K562 (cell line): Measurements from ENCODE around the gene HERPUD2. TPM values are rescaled to one million over a fixed set of nuclear protein-coding genes. Genes with fewer than 3 reads are reported as not detected.

Experiments used
- ATAC-seq: fragments of 200-7000 bp; cut with Tn5 transposase; 3 replicates; pipeline ENCODE4 v1.9.1; 2020; ENCODE audit warnings: moderate library complexity
- BruUV-seq: library from RNA; stranded (reverse); fragments of 400-500 nt; replicated peaks from 2 replicates; lab custom pipeline; 2021; lab: Mats Ljungman, UMichigan
- CTCF ChIA-PET: fragments of 300-600 bp; formaldehyde crosslinking; extraction: SDS; loops from one replicate; lab custom pipeline; 2021; ENCODE audit warnings: low intra/inter-chr PET ratio; lab: Yijun Ruan, JAX
- POLR2A ChIA-PET: fragments of 300-600, 350-650 bp; sonication (Branson Sonifier 250); formaldehyde crosslinking; extraction: SDS; loops from one replicate; lab custom pipeline; 2021; ENCODE audit warnings: antibody characterized with exemption, inconsistent platforms; lab: Yijun Ruan, JAX
- DNase-seq, 4 experiments: peaks; one replicate each; pipeline versions ENCODE4 v3.0.0 to v3.0.0-alpha.2; 2011 to 2018; ENCODE audit warnings: low spot score in 3 of 4, mixed read lengths in 3 of 4; ENCODE audit errors: extremely low read depth in 1 of 4
- FAIRE-seq: peaks from 2 replicates; lab custom pipeline; 2011; peaks lifted over from hg19 to GRCh38; lab: Jason Lieb, UNC
- H2AFZ ChIP-seq: 2 replicates; pipeline ENCODE4 v1.6.0; 2011; ENCODE audit warnings: low read depth, low read length, control low read depth, inconsistent platforms
- H3K27ac ChIP-seq: fragments of 200-600 bp; 3 replicates; pipeline ENCODE4 v1.8.0; 2011; ENCODE audit warnings: low read depth, mild to moderate bottlenecking, control low read depth, inconsistent platforms, low read length, moderate library complexity, mixed read lengths; ENCODE audit errors: extremely low read depth
- H3K27me3 ChIP-seq, 2 experiments: fragments of 300-600 bp in 1 of 2; 2 replicates in 1 of 2; 3 replicates in 1 of 2; pipeline versions ENCODE4 v1.6.0 to v1.8.0; 2011; ENCODE audit warnings: inconsistent platforms in 2 of 2, low read length in 2 of 2, mild to moderate bottlenecking in 1 of 2, mixed read lengths in 1 of 2, moderate library complexity in 1 of 2; ENCODE audit not compliant: control insufficient read depth in 2 of 2, insufficient read depth in 2 of 2
- H3K36me3 ChIP-seq: fragments of 300-600 bp; 3 replicates; pipeline ENCODE4 v1.8.0; 2011; ENCODE audit warnings: mild to moderate bottlenecking, low read length, inconsistent platforms; ENCODE audit not compliant: control insufficient read depth, insufficient read depth
- H3K4me1 ChIP-seq, 2 experiments: fragments of 200-600 bp in 1 of 2; replicated peaks in 1 of 2; 2 replicates in 1 of 2; 3 replicates in 1 of 2; pipeline versions ENCODE4 v1.5.1 to v1.8.0; 2011; ENCODE audit warnings: inconsistent platforms in 2 of 2, low read length in 2 of 2, mild to moderate bottlenecking in 1 of 2, mixed read lengths in 1 of 2, moderate library complexity in 1 of 2; ENCODE audit not compliant: control insufficient read depth in 2 of 2, insufficient read depth in 2 of 2
- H3K4me2 ChIP-seq: 2 replicates; pipeline ENCODE4 v1.6.1; 2011; ENCODE audit warnings: low read length, control low read depth, inconsistent platforms, mixed read lengths; ENCODE audit not compliant: insufficient read depth
- H3K4me3 ChIP-seq: fragments of 200-600 bp; sonication (generic), shearing (Covaris generic); 2 replicates; pipeline ENCODE4 v1.5.1; 2016; ENCODE audit warnings: control low read depth, inconsistent platforms
- H3K79me2 ChIP-seq: fragments of 200-600 bp; 3 replicates; pipeline ENCODE4 v1.8.0; 2011; ENCODE audit warnings: low read length, inconsistent platforms; ENCODE audit not compliant: control insufficient read depth, insufficient read depth
- H3K9ac ChIP-seq, 2 experiments: 2 replicates each; pipeline versions ENCODE4 v1.6.0 to v1.6.1; 2011; ENCODE audit warnings: low read depth in 2 of 2, low read length in 2 of 2, control low read depth in 1 of 2, inconsistent platforms in 1 of 2, mild to moderate bottlenecking in 1 of 2, mixed read lengths in 1 of 2; ENCODE audit not compliant: insufficient read depth in 1 of 2
- H3K9me1 ChIP-seq: one replicate; pipeline ENCODE4 v1.6.0; 2011; ENCODE audit warnings: inconsistent platforms, mild to moderate bottlenecking, low read length, moderate library complexity; ENCODE audit not compliant: control insufficient read depth, insufficient read depth
- H3K9me3 ChIP-seq: replicated peaks from 2 replicates; pipeline ENCODE4 v1.5.1; 2011; ENCODE audit warnings: low read depth, low read length, inconsistent platforms; ENCODE audit not compliant: control insufficient read depth, insufficient read depth
- H4K20me1 ChIP-seq: replicated peaks from 2 replicates; pipeline ENCODE4 v1.6.1; 2011; ENCODE audit warnings: low read length, inconsistent platforms, mixed read lengths; ENCODE audit not compliant: control insufficient read depth, insufficient read depth
- ARID4B ChIP-seq: sonication (generic); formaldehyde crosslinking; IDR thresholded peaks from 2 replicates; pipeline ENCODE4 v1.8.0; 2022; ENCODE audit warnings: mild to moderate bottlenecking, missing genetic modification reagents
- ZNF253 ChIP-seq: fragments of 250-450 bp; sonication (Bioruptor Pico); conservative IDR thresholded peaks from 2 replicates; pipeline ENCODE4 v1.6.1; 2021; ENCODE audit warnings: mild to moderate bottlenecking
- WGBS: fragments of 100-300 bp; shearing (Covaris generic); methylation state at CpG from one replicate; pipeline ENCODE4 v1.1.6; 2016; ENCODE audit warnings: low coverage, mixed read lengths; ENCODE audit not compliant: insufficient coverage; ENCODE audit errors: missing lambda C conversion rate; 5-methylcytosine and 5-hydroxymethylcytosine counted together
- in situ Hi-C: fragments of 300-500 bp; cut with MboI; formaldehyde crosslinking; loops from 4 replicates; pipeline ENCODE4 v1.15.0; 2018; ENCODE audit warnings: inconsistent platforms, mixed read lengths
- intact Hi-C: fragments of 100-400 bp; cut with micrococcal nuclease; formaldehyde crosslinking; loops from 2 replicates; pipeline ENCODE4 v1.14.2; 2022
- polyA plus RNA-seq, 8 experiments: library from polyadenylated mRNA; depleted of rRNA in 4 of 8; stranded (reverse) in 5 of 8; unstranded in 3 of 8; fragments of >200 nt; fragmentation: Nextera tagmentation in 2 of 8; fragmentation: Illumina TruSeq in 1 of 8; extraction: Ambion mirVana in 2 of 8; extraction: Trizol in 1 of 8; gene quantifications; 2 replicates each; pipeline versions ENCODE4 v1.2.1 to v1.2.3, GENCODE V29; 2011 to 2014; ENCODE audit warnings: inconsistent platforms in 1 of 8, missing spikeins in 1 of 8
- total RNA-seq, 7 experiments: library from RNA; depleted of rRNA in 6 of 7; stranded (reverse); fragments of >200 nt in 6 of 7; fragmentation: Illumina TruSeq in 2 of 7; extraction: Trizol in 2 of 7; gene quantifications; 2 replicates each; pipeline versions ENCODE4 v1.2.1 to v1.2.3, GENCODE V29; 2011 to 2021; ENCODE audit warnings: low replicate concordance in 1 of 7
- TF ChIP-seq, protein P1 (sequence below): fragments of 250-450 bp; sonication (Bioruptor Pico); IDR thresholded peaks from 2 replicates; pipeline ENCODE4 v1.8.0; 2021; ENCODE audit warnings: borderline replicate concordance, mild to moderate bottlenecking, moderate library complexity; ENCODE audit not compliant: poor library complexity, severe bottlenecking
- TF ChIP-seq, protein P2 (sequence below): sonication (generic); formaldehyde crosslinking; IDR thresholded peaks from 2 replicates; pipeline ENCODE4 v1.8.0; 2022; ENCODE audit warnings: mild to moderate bottlenecking, missing genetic modification reagents, borderline replicate concordance
- TF ChIP-seq, protein P3 (sequence below): sonication (generic); formaldehyde crosslinking; IDR thresholded peaks from 2 replicates; pipeline ENCODE4 v1.5.0; 2020; ENCODE audit warnings: missing genetic modification reagents

The HERPUD2 gene
- total and polyA plus RNA-seq, 9 of the 15 experiments (the other 6 are each of a cell fraction or from before 2014, with no cell fraction given): 4.1 to 28.5 (median 12.3) TPM

- no peak overlapping the region for H3K4me3 ChIP-seq
- peaks cover 2% of the 10 kb centered on the region; the same call in 1 of the 3 replicates for H3K36me3 ChIP-seq
- intact Hi-C loops: no loop called here
- no peak overlapping the region for H2AFZ ChIP-seq
- FAIRE-seq: no peak
- no TSS peak for BruUV-seq
- H3K27me3 ChIP-seq: no peaks in the 10 kb centered on the region
- no peaks in the 10 kb centered on the region for H3K9me1 ChIP-seq
- ChIA-PET CTCF (no interaction called here), POLR2A (no interaction called here)
- no peak for DNase-seq
- in situ Hi-C loops: no loop called here
- WGBS: 75% methylated on average over 5 of the region's 5 CpGs
- H3K4me2 ChIP-seq: no peak overlapping the region
- H3K4me1 ChIP-seq: peaks cover 0 to 9% of the 10 kb centered on the region in 2 experiments; a peak in 3 of 5 replicates
- H3K79me2 ChIP-seq: no peaks in the 10 kb centered on the region; the same call in 2 of the 3 replicates
- no peak overlapping the region for H3K9ac ChIP-seq
- no peaks in the 10 kb centered on the region for H3K9me3 ChIP-seq
- H4K20me1 ChIP-seq: no peaks in the 10 kb centered on the region
- H3K27ac ChIP-seq: no peak overlapping the region
- TF ChIP-seq, protein P1, sequence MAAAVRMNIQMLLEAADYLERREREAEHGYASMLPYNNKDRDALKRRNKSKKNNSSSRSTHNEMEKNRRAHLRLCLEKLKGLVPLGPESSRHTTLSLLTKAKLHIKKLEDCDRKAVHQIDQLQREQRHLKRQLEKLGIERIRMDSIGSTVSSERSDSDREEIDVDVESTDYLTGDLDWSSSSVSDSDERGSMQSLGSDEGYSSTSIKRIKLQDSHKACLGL (CRISPR knock-in tag): no peak
- ATAC-seq: no peak
Measured at GRCh38 chr7:35652124-35652523, 42.8 kb downstream of the HERPUD2 start.

GRCh38 chr7:35650751-35651150 is 44.2 kb downstream of the HERPUD2 start:
- intact Hi-C loops: no loop called here
- TF ChIP-seq ZNF253 (CRISPR knock-in tag) (no peak), ARID4B (no peak)
- TF ChIP-seq, protein P2, sequence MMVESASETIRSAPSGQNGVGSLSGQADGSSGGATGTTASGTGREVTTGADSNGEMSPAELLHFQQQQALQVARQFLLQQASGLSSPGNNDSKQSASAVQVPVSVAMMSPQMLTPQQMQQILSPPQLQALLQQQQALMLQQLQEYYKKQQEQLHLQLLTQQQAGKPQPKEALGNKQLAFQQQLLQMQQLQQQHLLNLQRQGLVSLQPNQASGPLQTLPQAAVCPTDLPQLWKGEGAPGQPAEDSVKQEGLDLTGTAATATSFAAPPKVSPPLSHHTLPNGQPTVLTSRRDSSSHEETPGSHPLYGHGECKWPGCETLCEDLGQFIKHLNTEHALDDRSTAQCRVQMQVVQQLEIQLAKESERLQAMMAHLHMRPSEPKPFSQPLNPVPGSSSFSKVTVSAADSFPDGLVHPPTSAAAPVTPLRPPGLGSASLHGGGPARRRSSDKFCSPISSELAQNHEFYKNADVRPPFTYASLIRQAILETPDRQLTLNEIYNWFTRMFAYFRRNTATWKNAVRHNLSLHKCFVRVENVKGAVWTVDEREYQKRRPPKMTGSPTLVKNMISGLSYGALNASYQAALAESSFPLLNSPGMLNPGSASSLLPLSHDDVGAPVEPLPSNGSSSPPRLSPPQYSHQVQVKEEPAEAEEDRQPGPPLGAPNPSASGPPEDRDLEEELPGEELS (CRISPR knock-in tag): no peak
- TF ChIP-seq, protein P3, sequence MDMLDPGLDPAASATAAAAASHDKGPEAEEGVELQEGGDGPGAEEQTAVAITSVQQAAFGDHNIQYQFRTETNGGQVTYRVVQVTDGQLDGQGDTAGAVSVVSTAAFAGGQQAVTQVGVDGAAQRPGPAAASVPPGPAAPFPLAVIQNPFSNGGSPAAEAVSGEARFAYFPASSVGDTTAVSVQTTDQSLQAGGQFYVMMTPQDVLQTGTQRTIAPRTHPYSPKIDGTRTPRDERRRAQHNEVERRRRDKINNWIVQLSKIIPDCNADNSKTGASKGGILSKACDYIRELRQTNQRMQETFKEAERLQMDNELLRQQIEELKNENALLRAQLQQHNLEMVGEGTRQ (CRISPR knock-in tag): no peak

More at GRCh38 chr7:35650751-35651150, 44.2 kb downstream of the HERPUD2 start:
- ChIA-PET POLR2A (interaction anchor here (1.0 kb wide), 1 partner anchor 37 kb away, joined by 3 read pairs; no protein-coding TSS in a partner anchor), CTCF (no interaction called here)
- no peak for DNase-seq
- Histone ChIP-seq H3K4me2 (no peak overlapping the region), H3K4me1 (peaks cover 0 to 13% of the 10 kb centered on the region in 2 experiments; a peak in 3 of 5 replicates), H2AFZ (no peak overlapping the region), H3K9me3 (no peaks in the 10 kb centered on the region), H4K20me1 (no peaks in the 10 kb centered on the region), H3K36me3 (peaks cover 2% of the 10 kb centered on the region; the same call in 1 of the 3 replicates), H3K9me1 (no peaks in the 10 kb centered on the region), H3K27me3 (no peaks in the 10 kb centered on the region), H3K4me3 (no peak overlapping the region), H3K27ac (no peak overlapping the region), H3K79me2 (no peaks in the 10 kb centered on the region; the same call in 2 of the 3 replicates), H3K9ac (no peak overlapping the region)
- in situ Hi-C loops: no loop called here
- whole genome bisulfite sequencing: 95% methylated on average over 4 of the region's 4 CpGs
- ATAC-seq: no peak
- FAIRE-seq: no peak
- no TSS peak for BruUV-seq
